ENCODE data around the gene C1orf53. TPM values are rescaled to one million over a fixed set of nuclear protein-coding genes. Genes with fewer than 3 reads are reported as not detected.

C1orf53 gene
- total and polyA plus RNA-seq, 2 of the 4 experiments (the other 2 are of a cell fraction): 4.8 to 7.0 TPM

DNA sequence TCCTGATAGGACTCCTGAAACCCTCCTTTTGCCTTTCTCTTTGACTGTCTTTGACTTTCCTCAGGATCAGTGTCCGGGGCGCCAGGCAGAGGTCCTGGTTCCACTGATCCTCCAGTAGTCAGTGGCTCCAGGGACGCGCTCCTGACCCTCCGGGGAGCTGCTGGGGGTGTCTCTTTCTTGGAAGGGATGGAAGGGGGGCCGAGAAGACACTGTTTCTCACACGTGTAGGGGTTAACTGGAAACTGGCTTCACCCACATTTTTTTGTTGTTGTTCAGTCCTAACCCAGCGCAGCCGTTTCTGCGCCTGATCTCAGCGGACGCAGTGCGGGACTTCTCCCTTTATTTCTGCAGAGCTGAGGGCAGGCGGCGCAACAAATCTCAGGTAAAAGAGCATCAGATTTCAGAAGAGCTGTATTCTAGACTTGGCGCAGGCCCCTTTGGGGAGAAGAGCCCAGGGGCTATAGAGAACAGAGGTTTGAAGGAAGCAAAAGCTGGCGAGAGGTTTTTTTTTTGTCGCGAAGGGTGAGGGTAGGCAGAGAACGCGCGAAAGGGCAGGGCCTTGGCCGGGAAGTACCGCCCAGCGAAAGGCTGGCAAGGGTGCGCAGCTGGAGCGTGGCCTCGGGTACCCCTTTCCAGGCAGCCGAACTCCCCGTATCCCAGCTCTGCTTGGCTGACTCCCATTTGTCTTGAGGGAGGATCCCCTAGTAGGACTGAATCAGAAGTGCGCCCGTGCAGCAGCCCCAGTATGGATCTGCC lies 10.5 kb downstream of the C1orf53 start (continued):
- TF ChIP-seq CEBPB (IDR thresholded peaks at IDR 0.05; ENCODE audit: low read depth, low read length): no peak

DNA sequence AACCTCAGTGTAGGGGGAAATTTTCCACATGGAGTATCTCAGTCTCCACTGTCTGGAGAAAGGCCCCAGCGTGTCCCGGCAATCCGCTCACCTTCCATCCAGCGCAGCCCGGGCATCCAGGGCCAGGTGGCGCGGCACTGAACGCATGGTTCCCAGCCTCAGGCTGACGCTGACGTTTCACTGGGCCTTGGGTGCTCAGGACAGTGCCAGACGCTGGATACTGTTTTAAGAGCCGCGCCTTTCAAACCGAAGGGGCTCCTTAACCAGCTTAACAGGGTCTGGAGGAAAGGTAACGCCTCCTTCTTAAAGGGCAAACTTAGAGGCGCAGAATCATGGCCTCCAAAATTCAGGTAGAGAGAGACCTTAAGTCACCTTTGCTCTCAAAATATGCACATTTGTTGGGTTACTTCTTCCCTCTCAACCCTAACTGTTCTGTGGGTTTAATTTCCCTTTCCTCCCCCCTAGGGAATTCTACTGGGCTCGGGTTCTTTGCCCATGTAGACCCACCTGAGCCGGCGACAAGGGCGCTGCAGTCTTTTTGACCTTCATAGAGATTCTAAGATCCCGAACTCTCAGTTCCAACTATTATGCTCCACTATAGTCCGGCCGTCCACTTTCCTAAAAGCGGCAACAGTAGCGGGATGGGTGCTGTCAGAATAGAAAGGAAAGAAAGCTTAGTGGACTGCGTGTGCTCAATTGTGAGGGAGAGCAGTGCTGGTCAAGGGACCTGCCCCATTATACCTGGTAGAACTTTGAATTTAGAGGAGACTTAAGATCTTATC lies 11.3 kb downstream of the C1orf53 start:
- H3K4ac ChIP-seq (ENCODE audit: low read depth, low read length): no peak overlapping the region
- H3K9me3 ChIP-seq (ENCODE audit: control insufficient read depth, insufficient read depth, low read length): peaks cover 9% of the 10 kb centered on the region; the same call in 1 of the 2 replicates
- 60% methylated on average over 1 of the region's 26 CpGs; no CpG with 5 or more reads in 1 of the 2 experiments for WGBS, 2 experiments (ENCODE audit: extremely low coverage in 2 of 2, insufficient read length in 1 of 2)
- H3K18ac ChIP-seq (ENCODE audit: low read depth, low read length): no peak overlapping the region
- H2AK5ac ChIP-seq (ENCODE audit: low read depth, low read length): no peak overlapping the region
- DNase-seq (no peak), ATAC-seq (ENCODE audit: low read depth) (no peak)
- no peak overlapping the region for H3K23ac ChIP-seq (ENCODE audit: low read depth, low read length)
- no peak overlapping the region for H3K27ac ChIP-seq (ENCODE audit: insufficient read depth, low read length)
- POLR2A ChIA-PET (ENCODE audit: unreplicated experiment): no interaction called here
- H3K4me2 ChIP-seq (ENCODE audit: low read depth, low read length): no peak overlapping the region
- H4K8ac ChIP-seq (ENCODE audit: low read depth in 2 of 2, low read length in 2 of 2): no peak overlapping the region
- H4K20me1 ChIP-seq (ENCODE audit: insufficient read depth, low read length): 0 out of 2 replicates have a peak, but pooled peaks cover 5% of the 10 kb centered on the region
- no peak overlapping the region for H2BK15ac ChIP-seq (ENCODE audit: low read depth, low read length)
- H3K56ac ChIP-seq (ENCODE audit: extremely low read depth, insufficient read depth, low read length): no peak overlapping the region
- intact Hi-C loops (cut with micrococcal nuclease): loop anchor here (1.0 to 10.0 kb wide), 4 partner anchors 24 to 771 kb away; no protein-coding TSS in a partner anchor
- 0 out of 2 replicates have a peak, but pooled peaks cover 4% of the 10 kb centered on the region for H3K9me1 ChIP-seq (ENCODE audit: insufficient read depth, low read length)
- H2BK120ac ChIP-seq (ENCODE audit: low read depth, low read length): no peak overlapping the region
- peaks cover 99% of the 10 kb centered on the region for H3K27me3 ChIP-seq (ENCODE audit: control insufficient read depth, insufficient read depth, low read length)
- no peak overlapping the region for H3K14ac ChIP-seq (replicated peaks; ENCODE audit: low read depth, low read length)
- TF ChIP-seq RAD21 (IDR thresholded peaks at IDR 0.05; ENCODE audit: low read length): no peak
- no peak for TF ChIP-seq CHD1 (IDR thresholded peaks at IDR 0.05; ENCODE audit: low read depth, low read length)
- TF ChIP-seq, protein P1, sequence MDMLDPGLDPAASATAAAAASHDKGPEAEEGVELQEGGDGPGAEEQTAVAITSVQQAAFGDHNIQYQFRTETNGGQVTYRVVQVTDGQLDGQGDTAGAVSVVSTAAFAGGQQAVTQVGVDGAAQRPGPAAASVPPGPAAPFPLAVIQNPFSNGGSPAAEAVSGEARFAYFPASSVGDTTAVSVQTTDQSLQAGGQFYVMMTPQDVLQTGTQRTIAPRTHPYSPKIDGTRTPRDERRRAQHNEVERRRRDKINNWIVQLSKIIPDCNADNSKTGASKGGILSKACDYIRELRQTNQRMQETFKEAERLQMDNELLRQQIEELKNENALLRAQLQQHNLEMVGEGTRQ (IDR thresholded peaks at IDR 0.05; ENCODE audit: low read depth, low read length): no peak
- in situ Hi-C loops (cut with MboI; ENCODE audit: low sequenced_read_pairs): loop anchor here (10.0 to 25.0 kb wide), 2 partner anchors 551 to 774 kb away; no protein-coding TSS in a partner anchor
- no peak overlapping the region for H2BK5ac ChIP-seq (ENCODE audit: low read depth, low read length, poor library complexity, severe bottlenecking)
- H4K5ac ChIP-seq (ENCODE audit: low read depth, low read length): no peak overlapping the region
- no peaks in the 10 kb centered on the region for H3K36me3 ChIP-seq (ENCODE audit: control insufficient read depth, insufficient read depth, low read length)
- no peak overlapping the region for H4K91ac ChIP-seq (ENCODE audit: insufficient read depth, low read depth, low read length)
- H2AK9ac ChIP-seq (replicated peaks; ENCODE audit: low read depth, low read length, poor library complexity): no peak overlapping the region
- no TSS peak for BruUV-seq (replicated peaks)
- CTCF ChIA-PET: no interaction called here
- no peak overlapping the region for H3K9ac ChIP-seq (ENCODE audit: low read depth, low read length)
- no peak overlapping the region for H2AFZ ChIP-seq (replicated peaks; ENCODE audit: low read length, poor library complexity)
- H3K4me3 ChIP-seq (ENCODE audit: insufficient read depth, low read depth, low read length): no peak overlapping the region
- H3K79me1 ChIP-seq (ENCODE audit: low read depth in 1 of 2, low read length in 2 of 2): no peaks in the 10 kb centered on the region
- dilution Hi-C loops (cut with HindIII; ENCODE audit: low sequenced_read_pairs, unreplicated experiment): no loop called here
- peaks cover 14% of the 10 kb centered on the region; the same call in 1 of the 2 replicates for H3K4me1 ChIP-seq (ENCODE audit: control insufficient read depth, insufficient read depth, low read length)
- no peak overlapping the region for H2BK20ac ChIP-seq (ENCODE audit: low read depth, low read length)
